Lower lobe of right lung (tissue), 2 donors: ENCODE results near the gene CER1. TPM values are rescaled to one million over a fixed set of nuclear protein-coding genes. Genes with fewer than 3 reads are reported as not detected.

Experiments used
- ATAC-seq, 2 donors: fragments of 200-7000 bp; cut with Tn5 transposase; one replicate each; pipeline ENCODE4 v1.9.1; 2020 to 2022; ENCODE audit warnings: mild to moderate bottlenecking in 2 of 2, moderate library complexity in 2 of 2
- DNase-seq: peaks from one replicate; pipeline ENCODE4 v3.0.0-alpha.2; 2020
- H3K27ac ChIP-seq: fragments of 200-600 bp; one replicate; pipeline ENCODE4 v1.8.0; 2022
- H3K27me3 ChIP-seq: fragments of 200-600 bp; one replicate; pipeline ENCODE4 v1.8.0; 2022; ENCODE audit warnings: low read depth
- H3K36me3 ChIP-seq: fragments of 200-600 bp; one replicate; pipeline ENCODE4 v1.8.0; 2022; ENCODE audit warnings: mild to moderate bottlenecking
- H3K4me1 ChIP-seq: fragments of 200-600 bp; one replicate; pipeline ENCODE4 v1.8.0; 2022
- H3K4me3 ChIP-seq: fragments of 200-600 bp; one replicate; pipeline ENCODE4 v1.8.0; 2022; ENCODE audit warnings: mild to moderate bottlenecking
- H3K9me3 ChIP-seq: fragments of 200-600 bp; one replicate; pipeline ENCODE4 v1.8.0; 2022
- CTCF ChIP-seq: fragments of 200-600 bp; IDR thresholded peaks from one replicate; pipeline ENCODE4 v1.8.0; 2022; ENCODE audit warnings: antibody characterized with exemption, mild to moderate bottlenecking
- intact Hi-C: fragments of 100-400 bp; cut with DNase I; formaldehyde crosslinking; loops from one replicate; pipeline ENCODE4 v1.11.0; 2022
- long read RNA-seq: library from polyadenylated mRNA; unstranded; transcript quantifications from one replicate; pipeline ENCODE4 v2.0.0, GENCODE V29; 2021
- total RNA-seq: library from RNA; stranded (reverse); fragmentation: NEBNext Ultra II Directional; extraction: Animal tissue kit (Norgen Biotek cat#: 25700); gene quantifications from one replicate; pipeline ENCODE4 v1.2.1, GENCODE V29; 2021
- donor health status: DM: no; HTN: yes; CAD: no; lungs with severe emphysema.

The CER1 gene
- not detected for total RNA-seq
- long read RNA-seq: 0 reads

GRCh38 chr9:14722391-14723035 lies at the start of gene CER1:
TSS of gene CER1 (minus strand) at chr9:14722733. CDS start at chr9:14722672, 61 bp downstream.
- intact Hi-C loops: no loop called here
- ATAC-seq (no peak), DNase-seq (no peak)
- H3K36me3 ChIP-seq: no peaks in the 10 kb centered on the region
- no peak for TF ChIP-seq CTCF
- no peaks in the 10 kb centered on the region for H3K4me1 ChIP-seq
- no peaks in the 10 kb centered on the region for H3K27me3 ChIP-seq
- H3K4me3 ChIP-seq: no peak within 1 kb of the TSS
- H3K27ac ChIP-seq: no peak within 1 kb of the TSS
- H3K9me3 ChIP-seq: no peaks in the 10 kb centered on the region

GRCh38 chr9:14770592-14770991 lies 48.1 kb upstream of the CER1 start:
- no peak for ATAC-seq
- no peak overlapping the region for H3K27ac ChIP-seq
- no peaks in the 10 kb centered on the region for H3K9me3 ChIP-seq
- no peak for TF ChIP-seq CTCF
- intact Hi-C loops: no loop called here
- H3K27me3 ChIP-seq: no peaks in the 10 kb centered on the region
- no peak for DNase-seq
- H3K4me1 ChIP-seq: no peaks in the 10 kb centered on the region
- no peaks in the 10 kb centered on the region for H3K36me3 ChIP-seq
- no peak overlapping the region for H3K4me3 ChIP-seq

GRCh38 chr9:14769230-14769571 lies 46.7 kb upstream of the CER1 start:
- no peak for ATAC-seq
- no peak for TF ChIP-seq CTCF
- intact Hi-C loops: loop anchor here (5.0 kb wide), 1 partner anchor 152 kb away; no protein-coding TSS in a partner anchor

GRCh38 chr9:14768405-14769229 lies 46.1 kb upstream of the CER1 start:
- intact Hi-C loops: loop anchor here (5.0 kb wide), 1 partner anchor 151 kb away; no protein-coding TSS in a partner anchor
- TF ChIP-seq CTCF: peak; percentile 68
- no peaks in the 10 kb centered on the region for H3K9me3 ChIP-seq
- no peaks in the 10 kb centered on the region for H3K36me3 ChIP-seq
- DNase-seq (no peak), ATAC-seq (peak in 1 of 2 donors; percentile 57)
- H3K27ac ChIP-seq: no peak overlapping the region
- no peaks in the 10 kb centered on the region for H3K4me1 ChIP-seq
- H3K27me3 ChIP-seq: no peaks in the 10 kb centered on the region
- H3K4me3 ChIP-seq: no peak overlapping the region

More at GRCh38 chr9:14769230-14769571, 46.7 kb upstream of the CER1 start:
- Histone ChIP-seq H3K27me3 (no peaks in the 10 kb centered on the region), H3K27ac (no peak overlapping the region), H3K4me1 (no peaks in the 10 kb centered on the region), H3K4me3 (no peak overlapping the region), H3K9me3 (no peaks in the 10 kb centered on the region), H3K36me3 (no peaks in the 10 kb centered on the region)
- no peak for DNase-seq

GRCh38 chr9:14766299-14766698 lies 43.8 kb upstream of the CER1 start:
- ATAC-seq (no peak), DNase-seq (no peak)
- H3K36me3 ChIP-seq: no peaks in the 10 kb centered on the region
- no peak overlapping the region for H3K27ac ChIP-seq
- no peak for TF ChIP-seq CTCF
- H3K4me1 ChIP-seq: no peaks in the 10 kb centered on the region
- no peaks in the 10 kb centered on the region for H3K9me3 ChIP-seq
- intact Hi-C loops: loop anchor here (5.0 kb wide), 1 partner anchor 149 kb away; no protein-coding TSS in a partner anchor
- no peak overlapping the region for H3K4me3 ChIP-seq
- H3K27me3 ChIP-seq: no peaks in the 10 kb centered on the region
